Activated CD8-positive, alpha-beta T cell treated with anti-CD3 and anti-CD28 coated beads for 36 hours (primary cell): ENCODE results near the gene PTGES. TPM values are rescaled to one million over a fixed set of nuclear protein-coding genes. Genes with fewer than 3 reads are reported as not detected.
"Not testable (repeated sequence)": the region's sequence is repeated elsewhere in the genome, so short reads cannot be mapped to it uniquely, and the experiment has no call there.

Experiments used
- ATAC-seq: fragments of 200-7000 bp; cut with Tn5 transposase; one replicate; pipeline ENCODE4 v1.10.0; 2021; ENCODE audit warnings: mild to moderate bottlenecking, moderate library complexity
- CTCF ChIA-PET: fragments of 350-600 bp; sonication (Branson Sonifier 250); formaldehyde crosslinking; loops from one replicate; lab custom pipeline; 2021; ENCODE audit warnings: antibody characterized with exemption; lab: Charles Lee
- POLR2A ChIA-PET: fragments of 350-600 bp; sonication (Branson Sonifier 250); formaldehyde crosslinking; loops from one replicate; lab custom pipeline; 2021; ENCODE audit warnings: antibody characterized with exemption; lab: Charles Lee
- DNase-seq: peaks from one replicate; pipeline ENCODE4 v3.0.0-alpha.2; 2020
- H3K27ac Mint-ChIP-seq: one replicate; pipeline ENCODE4 v1.8.0; 2021; ENCODE audit warnings: mild to moderate bottlenecking, mixed read lengths
- H3K27me3 Mint-ChIP-seq: one replicate; pipeline ENCODE4 v1.8.0; 2021; ENCODE audit warnings: mixed read lengths
- H3K36me3 Mint-ChIP-seq: one replicate; pipeline ENCODE4 v1.8.0; 2021; ENCODE audit warnings: low read depth, mixed read lengths
- H3K4me1 Mint-ChIP-seq: one replicate; pipeline ENCODE4 v1.8.0; 2021; ENCODE audit warnings: low read depth, mixed read lengths
- H3K4me3 Mint-ChIP-seq: one replicate; pipeline ENCODE4 v1.8.0; 2021; ENCODE audit warnings: mild to moderate bottlenecking, moderate library complexity, mixed read lengths
- H3K9me3 Mint-ChIP-seq: one replicate; pipeline ENCODE4 v1.8.0; 2021; ENCODE audit warnings: mixed read lengths
- CTCF ChIP-seq: fragments of 200-600 bp; IDR thresholded peaks from one replicate; pipeline ENCODE4 v1.8.0; 2022; ENCODE audit warnings: antibody characterized with exemption, mild to moderate bottlenecking
- intact Hi-C: fragments of 100-400 bp; cut with micrococcal nuclease; formaldehyde crosslinking; loops from one replicate; pipeline ENCODE4 v1.10.0; 2022
- total RNA-seq, 2 experiments: library from RNA; stranded (reverse); gene quantifications; one replicate each; pipeline ENCODE4 v1.2.3, GENCODE V29; 2021

Gene PTGES
- total RNA-seq, 2 experiments from 2014 or later = 0.20 to 0.56 TPM

DNA sequence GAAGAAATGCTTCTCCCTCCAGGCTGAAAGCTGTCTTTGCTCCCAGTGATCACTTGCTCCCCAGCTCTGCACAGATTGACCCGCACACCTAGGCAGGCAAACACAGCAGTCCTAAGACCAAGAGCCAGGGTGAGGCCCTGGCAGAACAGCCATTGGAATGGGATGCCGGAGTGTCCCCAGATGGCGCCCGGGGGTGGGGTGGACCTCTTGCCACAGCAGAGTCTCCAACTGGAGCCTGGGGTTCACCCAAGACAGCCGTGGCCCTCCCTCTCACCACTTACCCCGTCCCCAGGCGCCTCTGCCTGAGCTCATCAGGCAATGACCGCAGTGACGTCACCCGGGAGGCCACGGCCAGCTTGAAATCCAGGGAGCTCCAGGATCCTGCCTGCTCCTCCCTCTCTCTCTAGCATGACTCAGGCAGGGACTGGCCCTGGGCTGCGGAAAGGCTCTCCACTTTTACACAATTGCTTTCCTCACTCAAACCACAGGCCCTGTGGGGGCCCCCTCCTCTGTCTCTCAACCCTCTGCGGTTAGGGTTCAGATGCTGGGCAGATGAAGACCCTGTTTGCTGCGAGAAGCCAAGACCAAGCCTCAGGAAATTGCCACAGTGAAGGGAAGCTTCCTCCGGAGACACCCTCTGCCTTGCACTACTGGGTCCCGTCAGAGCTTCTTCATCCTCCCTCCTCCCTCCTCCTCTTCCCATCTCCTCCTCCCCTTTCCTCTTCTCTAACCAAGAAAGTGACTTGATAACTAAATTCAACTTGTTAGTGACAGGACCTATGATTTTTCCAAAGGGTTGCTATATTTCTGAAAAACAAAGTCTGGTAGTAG is 24.3 kb upstream of the PTGES start:
- TF ChIP-seq CTCF = no peak
- CTCF ChIA-PET = interaction anchor here (0.6 to 3.7 kb wide), 7 partner anchors 8 to 133 kb away, joined by 3 to 32 read pairs (median 6); no protein-coding TSS in a partner anchor
- intact Hi-C loops = no loop called here
- Mint-ChIP-seq H3K9me3 (no peaks in the 10 kb centered on the region), H3K27ac (no peak overlapping the region), H3K4me1 (peaks cover 15% of the 10 kb centered on the region), H3K27me3 (peaks cover 6% of the 10 kb centered on the region), H3K36me3 (no peaks in the 10 kb centered on the region), H3K4me3 (no peak overlapping the region)
- DNase-seq (peak; percentile 91), ATAC-seq (peak; percentile 83)
- POLR2A ChIA-PET = interaction anchor here (0.6 to 1.6 kb wide), 5 partner anchors 15 to 1303 kb away, joined by 3 to 5 read pairs (median 3); no protein-coding TSS in a partner anchor

GRCh38 chr9:129776566-129776937 is 23.7 kb upstream of the PTGES start:
- POLR2A ChIA-PET = interaction anchor here (1.0 to 1.6 kb wide), 4 partner anchors 15 to 51 kb away, joined by 3 to 5 read pairs (median 4); no protein-coding TSS in a partner anchor
- DNase-seq (no peak), ATAC-seq (no peak)
- peaks cover 6% of the 10 kb centered on the region for H3K27me3 Mint-ChIP-seq
- H3K4me3 Mint-ChIP-seq = no peak overlapping the region
- TF ChIP-seq CTCF = no peak
- H3K4me1 Mint-ChIP-seq = peaks cover 15% of the 10 kb centered on the region
- no peaks in the 10 kb centered on the region for H3K9me3 Mint-ChIP-seq
- CTCF ChIA-PET = interaction anchor here (0.8 to 3.7 kb wide), 6 partner anchors 8 to 50 kb away, joined by 3 to 32 read pairs (median 8); no protein-coding TSS in a partner anchor
- intact Hi-C loops = no loop called here
- no peaks in the 10 kb centered on the region for H3K36me3 Mint-ChIP-seq
- H3K27ac Mint-ChIP-seq = no peak overlapping the region

- H3K27me3 Mint-ChIP-seq, intact Hi-C loops, H3K36me3 Mint-ChIP-seq, H3K4me3 Mint-ChIP-seq, H3K27ac Mint-ChIP-seq, H3K9me3 Mint-ChIP-seq, DNase-seq, ATAC-seq: not testable (repeated sequence)
- peaks cover 15% of the 10 kb centered on the region for H3K4me1 Mint-ChIP-seq
- CTCF ChIA-PET = interaction anchor here (0.7 to 3.7 kb wide), 6 partner anchors 7 to 49 kb away, joined by 3 to 32 read pairs (median 8); no protein-coding TSS in a partner anchor
- POLR2A ChIA-PET = interaction anchor here (0.8 to 1.6 kb wide), 4 partner anchors 9 to 51 kb away, joined by 3 to 5 read pairs (median 3); no protein-coding TSS in a partner anchor
Observed at GRCh38 chr9:129776096-129776495, 23.3 kb upstream of the PTGES start.

- no peaks in the 10 kb centered on the region for H3K36me3 Mint-ChIP-seq
- intact Hi-C loops = no loop called here
- H3K27me3 Mint-ChIP-seq = peaks cover 6% of the 10 kb centered on the region
- no peak overlapping the region for H3K27ac Mint-ChIP-seq
- H3K4me3 Mint-ChIP-seq = no peak overlapping the region
- no peaks in the 10 kb centered on the region for H3K9me3 Mint-ChIP-seq
- TF ChIP-seq CTCF = no peak
- no peak for DNase-seq
- POLR2A ChIA-PET = interaction anchor here (0.8 kb wide), 1 partner anchor 9 kb away, joined by 3 read pairs; no protein-coding TSS in a partner anchor
- H3K4me1 Mint-ChIP-seq = peaks cover 13% of the 10 kb centered on the region
- CTCF ChIA-PET = interaction anchor here (0.7 to 3.7 kb wide), 4 partner anchors 8 to 49 kb away, joined by 3 to 32 read pairs (median 12); no protein-coding TSS in a partner anchor
- no peak for ATAC-seq
Observed at GRCh38 chr9:129775448-129775798, 22.6 kb upstream of the PTGES start.

- intact Hi-C loops = no loop called here
- no peaks in the 10 kb centered on the region for H3K36me3 Mint-ChIP-seq
- ChIA-PET POLR2A (no interaction called here), CTCF (interaction anchor here (0.9 to 3.7 kb wide), 3 partner anchors 8 to 48 kb away, joined by 3 to 32 read pairs (median 22); no protein-coding TSS in a partner anchor)
- no peak overlapping the region for H3K4me3 Mint-ChIP-seq
- DNase-seq (no peak), ATAC-seq (no peak)
- H3K27ac Mint-ChIP-seq = no peak overlapping the region
- H3K4me1 Mint-ChIP-seq = peaks cover 13% of the 10 kb centered on the region
- H3K9me3 Mint-ChIP-seq = no peaks in the 10 kb centered on the region
- TF ChIP-seq CTCF = no peak
- peaks cover 6% of the 10 kb centered on the region for H3K27me3 Mint-ChIP-seq
Observed at GRCh38 chr9:129774791-129775447, 22.1 kb upstream of the PTGES start.
